ENCODE results near the gene RNASEH1. TPM values are rescaled to one million over a fixed set of nuclear protein-coding genes. Genes with fewer than 3 reads are reported as not detected.
"Not testable (repeated sequence)": the region's sequence is repeated elsewhere in the genome, so short reads cannot be mapped to it uniquely, and the experiment has no call there.

The RNASEH1 gene
- total and polyA plus RNA-seq, 5 donors: 17.3 to 21.2 (median 20.0) TPM

DNA sequence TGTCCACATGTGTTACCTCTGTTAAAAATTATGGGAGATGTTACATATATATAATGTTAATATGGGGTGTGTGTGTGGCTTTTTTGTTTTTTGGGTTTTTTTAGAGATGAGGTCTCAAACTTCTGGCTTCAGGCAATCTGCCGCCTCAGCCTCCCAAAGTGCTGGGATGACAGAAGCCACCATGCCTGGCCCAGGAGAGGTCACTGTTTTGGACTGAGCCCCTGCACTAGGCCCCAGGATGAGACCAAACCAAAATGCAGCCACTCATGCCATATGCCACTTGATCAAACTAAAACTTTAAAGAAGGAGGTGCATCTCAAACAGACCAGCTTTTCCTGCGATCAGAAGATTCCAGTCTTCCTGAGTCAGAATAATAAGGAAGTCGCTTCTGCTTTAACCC, 41.3 kb downstream of the RNASEH1 start:
- no peaks in the 10 kb centered on the region for H3K27me3 ChIP-seq (ENCODE audit: control insufficient read depth, insufficient read depth)
- peaks cover 7% of the 10 kb centered on the region for H3K4me1 ChIP-seq (ENCODE audit: control insufficient read depth, insufficient read depth, low read length)
- no peak for ATAC-seq
- intact Hi-C loops (cut with DNase I): no loop called here
- H3K27ac ChIP-seq (ENCODE audit: low read length): peak overlapping the region; percentile 32
- no peak for DNase-seq
- 98% methylated on average over 3 of the region's 3 CpGs for WGBS
- H3K4me3 ChIP-seq (ENCODE audit: low read length): no peak overlapping the region
- no peaks in the 10 kb centered on the region for H3K9me3 ChIP-seq (ENCODE audit: control insufficient read depth, low read length)

DNA sequence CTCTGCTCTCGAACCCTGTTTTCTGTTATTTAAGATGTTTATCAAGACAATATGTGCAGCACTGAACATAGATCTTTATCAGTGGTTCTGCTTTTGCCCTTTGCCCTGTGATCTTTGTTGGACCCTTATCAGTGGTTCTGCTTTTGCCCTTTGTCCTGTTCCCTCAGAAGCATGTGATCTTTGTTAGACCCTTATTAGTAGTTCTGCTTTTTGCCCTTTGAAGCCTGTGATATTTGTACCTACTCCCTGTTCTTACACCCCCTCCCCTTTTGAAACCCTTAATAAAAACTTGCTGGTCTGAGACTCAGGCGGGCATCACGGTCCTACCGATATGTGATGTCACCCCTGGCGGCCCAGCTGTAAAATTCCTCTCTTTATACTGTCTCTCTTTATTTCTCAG, 42.7 kb downstream of the RNASEH1 start:
- 97% methylated on average over 5 of the region's 5 CpGs for WGBS
- H3K4me1 ChIP-seq (ENCODE audit: control insufficient read depth, insufficient read depth, low read length); H3K27ac ChIP-seq (ENCODE audit: low read length); ATAC-seq; H3K27me3 ChIP-seq (ENCODE audit: control insufficient read depth, insufficient read depth); DNase-seq; H3K4me3 ChIP-seq (ENCODE audit: low read length); H3K9me3 ChIP-seq (ENCODE audit: control insufficient read depth, low read length); intact Hi-C loops (cut with DNase I): not testable (repeated sequence)

DNA sequence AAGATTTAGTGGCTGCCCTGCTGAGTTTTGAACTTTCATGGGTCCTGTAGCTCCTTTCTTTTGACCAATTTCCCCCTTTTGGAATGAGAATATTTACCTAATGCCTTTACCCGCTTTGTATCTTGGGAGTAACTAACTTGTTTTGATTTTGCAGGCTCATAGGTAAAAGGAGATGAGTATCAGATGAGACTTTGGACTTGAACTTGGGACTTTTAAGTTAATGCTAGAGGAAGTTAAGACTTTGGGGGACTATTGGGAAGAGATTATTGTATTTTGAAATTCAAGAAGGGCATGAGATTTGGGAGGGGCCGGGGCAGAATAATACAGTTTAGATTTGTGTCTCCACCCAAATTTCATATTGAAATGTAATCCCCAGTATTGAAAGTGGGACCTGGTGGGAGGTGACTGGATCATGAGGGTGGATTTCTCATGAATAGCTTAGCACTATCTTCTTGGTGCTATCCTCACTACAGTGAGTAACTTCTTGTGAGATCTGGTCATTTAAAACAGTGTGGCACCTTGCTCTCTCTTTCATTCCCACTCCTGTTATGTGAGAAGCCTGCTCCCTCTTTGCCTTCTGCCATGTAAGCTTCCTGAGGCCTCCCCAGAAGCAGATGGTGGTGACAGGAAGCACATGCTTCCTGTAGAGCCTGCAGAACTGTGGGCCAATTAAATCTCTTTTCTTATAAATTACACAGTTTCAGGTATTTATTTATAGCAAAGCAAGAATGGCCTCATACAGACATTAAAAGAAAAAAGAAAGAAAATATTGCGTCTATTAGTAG, 44.9 kb downstream of the RNASEH1 start:
- no peak overlapping the region for H3K4me3 ChIP-seq (ENCODE audit: low read length)
- DNase-seq: no peak
- intact Hi-C loops (cut with DNase I): no loop called here
- H3K9me3 ChIP-seq (ENCODE audit: control insufficient read depth, low read length): no peaks in the 10 kb centered on the region
- no peaks in the 10 kb centered on the region for H3K27me3 ChIP-seq (ENCODE audit: control insufficient read depth, insufficient read depth)
- H3K4me1 ChIP-seq (ENCODE audit: control insufficient read depth, insufficient read depth, low read length): no peaks in the 10 kb centered on the region
- WGBS: 97% methylated on average over 3 of the region's 3 CpGs
- ATAC-seq: no peak
- H3K27ac ChIP-seq (ENCODE audit: low read length): no peak overlapping the region

DNA sequence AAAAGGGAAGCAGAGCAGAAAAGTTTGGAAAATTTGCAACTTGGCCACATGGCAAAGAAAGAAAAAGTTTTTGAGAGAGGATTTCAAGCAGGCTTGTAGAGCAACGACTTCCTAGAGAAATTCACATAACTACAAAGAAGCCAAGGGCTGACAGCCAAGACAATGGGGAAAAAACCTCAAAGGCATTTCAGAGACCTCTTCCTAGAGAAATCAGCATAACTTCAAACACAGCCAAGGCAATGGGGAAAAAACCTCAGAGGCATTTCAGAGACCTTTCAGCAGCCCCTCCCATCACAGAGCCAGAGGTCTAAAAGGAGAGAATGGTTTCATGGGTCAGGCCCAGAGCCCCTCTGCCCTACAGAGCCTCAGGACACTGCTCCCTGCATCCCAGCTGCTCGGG, 46.0 kb downstream of the RNASEH1 start:
- intact Hi-C loops (cut with DNase I): no loop called here
- Histone ChIP-seq H3K27me3 (ENCODE audit: control insufficient read depth, insufficient read depth) (no peaks in the 10 kb centered on the region), H3K27ac (ENCODE audit: low read length) (no peak overlapping the region), H3K4me1 (ENCODE audit: control insufficient read depth, insufficient read depth, low read length) (no peaks in the 10 kb centered on the region), H3K9me3 (ENCODE audit: control insufficient read depth, low read length) (no peaks in the 10 kb centered on the region), H3K4me3 (ENCODE audit: low read length) (no peak overlapping the region)
- no peak for ATAC-seq
- DNase-seq: no peak
- WGBS: 74% methylated on average over 2 of the region's 2 CpGs

DNA sequence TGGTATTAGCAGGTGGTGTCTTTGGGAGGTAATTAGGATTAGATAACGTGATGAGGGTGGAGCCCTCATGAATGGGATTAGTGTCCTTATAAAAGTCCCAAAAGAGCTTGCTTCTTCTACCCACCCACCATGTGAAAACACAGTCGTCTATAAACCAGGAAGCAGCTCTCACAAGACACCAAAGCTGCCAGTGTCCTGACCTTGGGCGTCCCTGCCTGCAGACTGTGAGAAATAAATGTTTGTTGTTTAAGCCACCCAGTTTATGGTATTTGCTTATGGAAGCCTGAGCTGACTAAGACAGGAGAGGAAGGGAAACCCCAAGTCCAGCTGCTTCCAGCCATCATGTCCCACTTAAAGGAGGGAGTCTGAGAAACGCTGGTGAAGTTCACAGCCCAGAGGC, 52.4 kb downstream of the RNASEH1 start:
- DNase-seq (no peak), ATAC-seq (peak in 1 of 2 donors; percentile 62)
- Histone ChIP-seq H3K27ac (ENCODE audit: low read length) (peak overlapping the region; percentile 28), H3K4me3 (ENCODE audit: low read length) (no peak overlapping the region), H3K27me3 (ENCODE audit: control insufficient read depth, insufficient read depth) (no peaks in the 10 kb centered on the region), H3K4me1 (ENCODE audit: control insufficient read depth, insufficient read depth, low read length) (no peaks in the 10 kb centered on the region), H3K9me3 (ENCODE audit: control insufficient read depth, low read length) (no peaks in the 10 kb centered on the region)
- intact Hi-C loops (cut with DNase I): no loop called here
- WGBS: 69% methylated on average over 4 of the region's 4 CpGs

DNA sequence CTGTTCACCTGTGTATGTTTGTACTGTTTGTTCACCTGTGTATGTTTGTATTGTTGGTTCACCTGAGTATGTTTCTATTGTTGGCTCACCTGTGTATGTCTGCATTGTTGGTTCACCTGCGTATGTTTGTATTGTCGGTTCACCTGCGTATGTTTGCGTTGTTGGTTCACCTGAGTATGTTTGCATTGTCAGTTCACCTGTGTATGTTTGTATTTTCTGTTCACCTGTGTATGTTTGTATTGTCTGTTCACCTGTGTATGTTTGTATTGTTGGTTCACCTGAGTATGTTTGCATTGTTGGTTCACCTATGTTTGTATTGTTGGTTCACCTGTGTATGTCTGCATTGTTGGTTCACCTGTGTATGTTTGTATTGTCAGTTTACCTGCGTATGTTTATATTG, 53.4 kb downstream of the RNASEH1 start:
- Histone ChIP-seq H3K27ac (ENCODE audit: low read length) (no peak overlapping the region), H3K4me1 (ENCODE audit: control insufficient read depth, insufficient read depth, low read length) (no peaks in the 10 kb centered on the region), H3K4me3 (ENCODE audit: low read length) (no peak overlapping the region), H3K9me3 (ENCODE audit: control insufficient read depth, low read length) (no peaks in the 10 kb centered on the region), H3K27me3 (ENCODE audit: control insufficient read depth, insufficient read depth) (no peaks in the 10 kb centered on the region)
- intact Hi-C loops (cut with DNase I): no loop called here
- WGBS: 97% methylated on average over 5 of the region's 5 CpGs
- ATAC-seq: no peak
- no peak for DNase-seq

DNA sequence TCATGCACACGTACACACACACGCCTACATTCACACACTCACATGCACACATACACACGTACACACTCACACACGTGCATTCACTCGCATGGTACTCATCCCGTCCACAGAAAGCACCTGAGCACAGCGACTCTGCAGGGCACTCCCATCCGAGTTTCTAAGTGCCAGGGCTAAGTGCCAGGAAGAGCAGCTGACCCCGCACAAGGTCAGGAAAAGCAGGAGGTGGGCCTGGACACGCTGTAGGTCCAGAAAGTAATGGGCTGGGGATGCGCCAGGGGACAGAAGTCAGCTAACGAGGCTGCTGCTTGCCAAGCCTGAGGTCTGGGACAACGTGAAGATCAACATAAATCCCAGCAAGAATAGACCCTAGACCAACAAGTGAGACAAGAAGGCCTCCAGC, 54.6 kb downstream of the RNASEH1 start:
- ATAC-seq: no peak
- intact Hi-C loops (cut with DNase I): no loop called here
- Histone ChIP-seq H3K4me3 (ENCODE audit: low read length) (no peak overlapping the region), H3K9me3 (ENCODE audit: control insufficient read depth, low read length) (no peaks in the 10 kb centered on the region), H3K27ac (ENCODE audit: low read length) (no peak overlapping the region), H3K4me1 (ENCODE audit: control insufficient read depth, insufficient read depth, low read length) (no peaks in the 10 kb centered on the region), H3K27me3 (ENCODE audit: control insufficient read depth, insufficient read depth) (no peaks in the 10 kb centered on the region)
- no peak for DNase-seq
- WGBS: 89% methylated on average over 13 of the region's 13 CpGs

DNA sequence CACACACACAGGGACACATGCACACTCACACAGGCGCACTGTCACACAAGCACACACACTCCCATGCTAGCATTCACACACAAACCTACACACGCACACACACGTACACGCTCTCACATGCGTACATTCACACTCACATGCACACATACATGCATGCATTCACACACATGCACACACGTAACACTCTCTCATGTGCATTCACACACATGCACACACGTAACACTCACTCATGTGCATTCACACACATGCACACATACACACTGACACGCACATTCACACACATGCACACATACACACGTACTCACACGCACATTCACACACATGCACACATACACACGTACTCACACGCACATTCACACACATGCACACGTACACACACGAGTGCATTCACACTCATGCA, 55.1 kb downstream of the RNASEH1 start:
- Histone ChIP-seq H3K4me3 (ENCODE audit: low read length) (no peak overlapping the region), H3K4me1 (ENCODE audit: control insufficient read depth, insufficient read depth, low read length) (no peaks in the 10 kb centered on the region), H3K9me3 (ENCODE audit: control insufficient read depth, low read length) (no peaks in the 10 kb centered on the region), H3K27ac (ENCODE audit: low read length) (no peak overlapping the region), H3K27me3 (ENCODE audit: control insufficient read depth, insufficient read depth) (no peaks in the 10 kb centered on the region)
- intact Hi-C loops (cut with DNase I): no loop called here
- 96% methylated on average over 14 of the region's 14 CpGs for WGBS
- no peak for ATAC-seq
- no peak for DNase-seq

DNA sequence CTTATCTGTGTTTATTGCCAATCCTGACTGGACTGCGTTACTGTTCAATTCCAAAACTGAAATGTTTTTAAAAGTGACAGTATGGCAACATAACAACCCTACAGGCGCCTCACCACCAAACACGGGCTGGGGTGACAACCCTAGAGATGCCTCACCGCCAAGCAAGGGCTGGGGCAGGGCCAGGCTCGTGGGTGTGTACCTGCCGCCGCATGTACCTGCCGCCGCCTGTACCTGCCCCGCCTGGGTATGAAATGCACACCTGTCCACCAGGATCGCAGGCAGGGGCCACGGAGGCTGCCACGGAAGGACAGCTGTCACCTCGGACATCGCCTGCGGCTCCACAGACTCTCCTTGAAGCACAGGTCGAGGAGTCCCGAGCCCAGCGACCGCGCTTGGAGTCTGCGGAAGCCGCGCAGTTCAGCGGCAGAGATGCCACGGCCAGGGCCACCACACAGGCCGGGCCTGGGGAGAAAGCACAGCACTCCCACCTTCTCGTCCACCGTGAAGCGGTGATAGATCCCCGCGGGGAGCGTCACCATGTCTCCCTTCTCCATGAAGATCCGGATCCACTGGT, 57.7 kb downstream of the RNASEH1 start:
- ATAC-seq (peak; percentile 18 to 27), DNase-seq (no peak)
- Histone ChIP-seq H3K9me3 (ENCODE audit: control insufficient read depth, low read length) (no peaks in the 10 kb centered on the region), H3K27me3 (ENCODE audit: control insufficient read depth, insufficient read depth) (no peaks in the 10 kb centered on the region), H3K4me3 (ENCODE audit: low read length) (no peak overlapping the region), H3K27ac (ENCODE audit: low read length) (no peak overlapping the region), H3K4me1 (ENCODE audit: control insufficient read depth, insufficient read depth, low read length) (no peaks in the 10 kb centered on the region)
- WGBS: 96% methylated on average over 34 of the region's 34 CpGs
- intact Hi-C loops (cut with DNase I): no loop called here

DNA sequence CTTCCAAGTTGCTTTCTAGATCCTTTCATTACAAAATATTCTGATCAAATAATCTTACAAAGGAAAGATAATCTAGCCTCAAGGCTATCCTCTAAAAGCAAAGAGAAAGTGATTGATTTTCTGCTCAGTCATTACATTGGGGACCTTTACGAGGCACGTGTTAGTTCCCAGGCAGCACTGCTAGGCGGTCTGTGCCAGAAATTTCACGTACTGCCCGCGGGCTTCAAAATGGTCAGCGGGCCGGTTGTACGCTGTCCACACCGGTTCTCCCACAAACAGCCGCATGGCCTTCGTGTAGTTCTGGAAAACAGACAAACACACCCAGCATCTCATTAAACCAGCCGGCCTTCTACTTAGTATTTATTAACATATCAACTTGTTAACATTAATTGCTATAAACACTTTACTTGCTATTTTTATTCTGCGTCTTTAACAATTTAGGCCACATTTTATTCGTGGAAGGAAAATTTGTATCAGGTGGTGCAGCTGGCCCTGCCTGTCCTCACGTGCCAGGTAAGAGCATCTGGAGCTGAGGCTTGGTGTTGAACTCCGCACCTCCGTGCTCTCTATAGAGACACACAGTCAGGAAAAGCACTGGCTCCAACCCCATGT, 59.2 kb downstream of the RNASEH1 start:
- Histone ChIP-seq H3K27me3 (ENCODE audit: control insufficient read depth, insufficient read depth) (no peaks in the 10 kb centered on the region), H3K9me3 (ENCODE audit: control insufficient read depth, low read length) (no peaks in the 10 kb centered on the region), H3K27ac (ENCODE audit: low read length) (no peak overlapping the region), H3K4me3 (ENCODE audit: low read length) (no peak overlapping the region), H3K4me1 (ENCODE audit: control insufficient read depth, insufficient read depth, low read length) (no peaks in the 10 kb centered on the region)
- DNase-seq (no peak), ATAC-seq (no peak)
- 95% methylated on average over 18 of the region's 18 CpGs for WGBS
- intact Hi-C loops (cut with DNase I): no loop called here

DNA sequence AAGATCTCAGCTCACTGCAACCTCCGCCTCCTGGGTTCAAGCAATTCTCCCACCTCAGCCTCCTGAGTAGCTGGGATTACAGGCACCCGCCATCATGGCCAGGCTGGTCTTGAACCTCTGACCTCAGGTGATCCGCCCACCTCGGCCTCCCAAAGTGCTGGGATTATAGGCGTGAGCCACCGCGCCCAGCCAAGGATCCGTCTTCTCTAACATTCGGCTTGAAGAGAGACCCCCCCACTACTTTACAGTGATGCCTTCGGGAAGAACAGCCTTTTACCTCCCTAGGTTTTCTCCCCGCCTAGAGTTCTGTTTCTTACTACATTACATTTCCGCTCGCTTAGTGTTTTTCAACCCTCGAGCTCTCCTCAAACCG, 61.4 kb downstream of the RNASEH1 start:
- 94% methylated on average over 15 of the region's 15 CpGs for WGBS
- H3K4me1 ChIP-seq (ENCODE audit: control insufficient read depth, insufficient read depth, low read length); intact Hi-C loops (cut with DNase I); H3K9me3 ChIP-seq (ENCODE audit: control insufficient read depth, low read length); DNase-seq; H3K27me3 ChIP-seq (ENCODE audit: control insufficient read depth, insufficient read depth); H3K4me3 ChIP-seq (ENCODE audit: low read length); ATAC-seq; H3K27ac ChIP-seq (ENCODE audit: low read length): not testable (repeated sequence)
